Stimulated activated CD4-positive, alpha-beta T cell treated with anti-CD3 and anti-CD28 coated beads, Interleukin-4, amount 100 ng/mL, for 1 hour (primary cell): ENCODE data around the gene GPR85.
"Not testable (repeated sequence)": the region's sequence is repeated elsewhere in the genome, so short reads cannot be mapped to it uniquely, and the experiment has no call there.

Experiments
- DNase-seq: peaks from one replicate; pipeline ENCODE4 v3.0.0-alpha.2; 2020

GPR85 gene

GRCh38 chr7:113083816-113084495 lies 2.7 kb downstream of the GPR85 start:
- DNase-seq = no peak

GRCh38 chr7:113083132-113083815 lies 3.4 kb downstream of the GPR85 start:
- DNase-seq = no peak

DNA sequence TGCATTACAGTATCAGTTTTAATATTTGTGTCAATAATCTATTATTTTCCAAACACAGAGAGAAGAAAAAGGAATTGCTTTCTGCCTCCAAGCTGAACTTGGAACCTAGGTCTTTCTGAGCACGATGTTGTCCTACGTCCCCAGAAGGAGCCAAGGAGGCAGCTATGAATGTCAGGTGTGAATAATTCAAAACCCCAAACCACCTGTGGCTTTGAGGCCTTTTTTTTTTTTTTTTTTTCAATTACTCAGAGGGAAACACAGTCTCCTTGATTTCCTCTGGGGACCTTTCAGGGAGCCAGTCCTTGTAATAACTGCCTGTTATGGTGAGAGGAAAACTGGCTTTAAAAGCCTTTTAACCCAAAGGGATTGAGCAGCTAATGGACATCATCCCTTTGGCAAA lies 8.3 kb downstream of the GPR85 start:
- DNase-seq = no peak

- DNase-seq = no peak
Observed at GRCh38 chr7:113076703-113077102, 9.9 kb downstream of the GPR85 start.

DNA sequence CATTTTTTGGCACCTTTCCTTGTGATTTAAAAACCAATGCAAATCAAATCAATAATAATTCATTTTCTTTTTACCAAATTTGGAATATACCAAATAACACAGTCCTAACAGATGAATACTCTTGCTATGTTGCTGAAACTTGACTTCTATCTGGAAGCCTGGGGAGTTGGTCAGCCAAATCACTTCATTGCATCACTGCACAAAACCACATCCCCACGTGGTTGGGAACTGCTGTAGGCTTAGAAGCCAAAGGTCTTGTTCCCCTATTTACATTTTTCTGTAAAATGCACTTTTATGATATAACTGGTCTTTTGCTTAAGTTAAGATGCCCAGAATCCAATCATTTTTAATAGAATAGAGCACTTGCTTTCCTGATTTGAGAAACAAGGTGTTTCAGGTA lies 15.2 kb downstream of the GPR85 start:
- no peak for DNase-seq

DNA sequence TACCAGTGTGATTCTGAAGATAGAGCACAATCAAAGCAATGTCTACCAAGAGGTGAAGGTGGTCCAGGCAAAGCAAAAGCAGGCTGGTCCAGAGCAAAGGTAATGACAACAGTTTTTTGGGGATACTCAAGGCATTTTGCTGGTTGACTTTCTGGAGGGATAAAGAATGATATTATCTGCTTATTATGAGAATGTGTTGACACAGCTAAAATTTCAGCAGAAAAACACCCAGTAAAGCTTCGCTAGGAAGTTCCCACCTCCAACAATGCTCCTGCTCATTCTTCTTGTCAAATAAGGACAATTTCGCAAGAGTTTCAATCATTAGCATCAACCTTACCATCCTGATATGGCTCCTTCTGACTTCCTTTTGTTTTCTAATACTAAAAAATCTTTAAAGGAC lies 24.1 kb downstream of the GPR85 start:
- DNase-seq = no peak

DNA sequence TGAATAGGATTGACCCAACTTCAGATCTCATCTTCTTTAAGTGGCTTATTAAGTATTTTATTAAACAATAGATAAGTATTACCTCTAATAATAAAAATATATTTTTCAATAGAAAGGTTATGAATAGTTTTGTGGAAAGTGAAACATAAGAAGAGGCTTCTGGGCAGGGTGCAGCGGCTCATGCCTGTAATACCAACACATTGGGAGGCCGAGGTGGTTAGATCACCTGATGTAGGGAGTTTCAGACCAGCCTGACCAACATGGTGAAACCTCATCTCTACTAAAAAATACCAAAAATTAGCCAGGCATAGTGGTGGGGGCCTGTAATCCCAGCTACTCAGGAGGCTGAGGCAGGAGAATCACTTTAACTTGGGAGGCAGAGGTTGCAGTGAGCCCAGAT lies 26.5 kb downstream of the GPR85 start:
- no peak for DNase-seq

GRCh38 chr7:113054938-113055337 lies 31.7 kb downstream of the GPR85 start:
- DNase-seq = no peak

- not testable (repeated sequence) for DNase-seq
Observed at GRCh38 chr7:113054272-113054671, 32.4 kb downstream of the GPR85 start.

DNA sequence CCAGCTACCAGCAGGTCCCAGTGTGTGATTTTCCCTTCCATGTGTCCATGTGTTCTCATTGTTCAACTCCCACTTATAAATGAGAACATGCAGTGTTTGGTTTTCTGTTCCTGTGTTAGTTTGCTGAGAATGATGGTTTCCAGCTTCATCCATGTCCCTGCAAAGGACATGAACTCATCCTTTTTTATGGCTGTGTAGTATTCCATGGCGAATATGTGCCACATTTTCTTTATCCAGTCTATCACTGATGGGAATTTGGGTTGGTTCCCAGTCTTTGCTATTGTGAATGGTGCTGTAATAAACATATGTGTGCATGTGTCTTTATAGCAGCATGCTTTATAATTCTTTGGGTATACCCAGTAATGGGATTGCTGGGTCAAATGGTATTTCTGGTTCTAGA lies 37.4 kb downstream of the GPR85 start:
- not testable (repeated sequence) for DNase-seq

DNA sequence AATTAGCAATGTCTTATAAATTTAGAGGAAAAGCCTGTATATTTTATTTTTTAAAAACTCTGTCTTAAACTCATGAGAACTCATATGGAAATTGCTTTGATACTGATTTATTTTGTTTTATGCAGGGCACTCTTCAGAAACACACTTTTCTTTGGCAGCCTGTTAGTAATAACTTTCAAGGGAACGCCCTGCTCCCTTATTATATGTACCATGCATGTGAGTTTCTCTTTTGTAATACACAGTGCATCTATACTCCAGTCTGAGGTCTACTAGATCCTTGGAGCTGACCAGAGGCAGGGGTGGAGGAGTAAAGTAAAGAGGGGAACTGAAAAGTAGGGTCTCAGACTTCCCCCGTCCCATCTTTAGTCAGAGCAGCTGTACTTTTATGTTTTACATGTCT lies 40.2 kb downstream of the GPR85 start:
- DNase-seq = no peak

- DNase-seq = no peak
Observed at GRCh38 chr7:113045379-113045778, 41.2 kb downstream of the GPR85 start.

GRCh38 chr7:113044394-113044793 lies 42.2 kb downstream of the GPR85 start:
- no peak for DNase-seq

DNA sequence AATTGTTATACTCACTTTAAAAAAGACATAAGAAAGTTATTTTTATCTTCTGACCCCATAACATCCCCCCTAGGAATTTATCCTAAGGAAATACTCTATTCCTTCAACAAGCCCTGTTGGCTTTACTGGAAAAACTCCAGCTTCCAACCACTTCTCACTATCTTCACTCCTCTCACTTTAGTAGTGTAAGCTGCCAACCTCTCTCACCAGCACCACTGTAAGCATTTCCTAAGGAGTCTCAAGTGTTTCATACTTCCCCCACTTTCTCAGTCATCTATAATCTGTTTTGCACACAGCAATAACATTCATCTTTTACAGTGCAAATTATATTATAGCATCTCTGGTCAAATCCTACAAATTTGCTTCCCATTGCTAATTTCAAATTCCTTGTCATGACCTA lies 45.8 kb downstream of the GPR85 start:
- no peak for DNase-seq

DNA sequence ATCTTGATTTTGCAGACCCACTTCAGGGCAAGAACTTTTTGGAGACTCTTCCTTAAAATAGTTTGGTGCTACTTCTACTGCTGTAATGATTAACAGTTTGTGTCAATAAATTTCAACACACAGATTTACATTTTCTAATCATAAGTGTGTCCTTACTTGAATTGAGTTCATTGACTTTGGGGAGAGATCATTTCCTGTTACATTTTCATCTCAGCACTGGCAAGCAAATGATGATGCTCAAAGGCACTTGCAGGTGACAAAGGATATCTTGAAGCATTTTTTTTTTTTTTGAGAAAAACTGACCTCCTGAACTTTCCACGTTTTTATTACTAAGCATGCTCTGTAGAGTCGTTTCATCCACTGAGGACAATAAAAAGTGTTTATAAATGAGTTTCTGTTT lies 52.7 kb downstream of the GPR85 start:
- no peak for DNase-seq
